NOMO-1 treated with DMSO at 0.1 percent for 48 hours (cell line): ENCODE data around the gene TBC1D22A.
"Not testable (repeated sequence)": the region's sequence is repeated elsewhere in the genome, so short reads cannot be mapped to it uniquely, and the experiment has no call there.

Experiments
- DNase-seq: peaks from one replicate; lab custom pipeline; 2025; ENCODE audit not compliant: unreplicated experiment; lab: John Stamatoyannopoulos, UW

TBC1D22A gene

GRCh38 chr22:46967445-46968358 lies 205.3 kb downstream of the TBC1D22A start:
- no peak for DNase-seq

- DNase-seq = no peak
Measured at GRCh38 chr22:46968359-46968740, 205.9 kb downstream of the TBC1D22A start.

GRCh38 chr22:46968848-46969247 lies 206.4 kb downstream of the TBC1D22A start:
- DNase-seq = no peak

GRCh38 chr22:46969491-46969890 lies 207.0 kb downstream of the TBC1D22A start:
- no peak for DNase-seq

GRCh38 chr22:46969961-46970360 lies 207.5 kb downstream of the TBC1D22A start:
- DNase-seq = no peak

GRCh38 chr22:46970411-46971098 lies 208.1 kb downstream of the TBC1D22A start:
- no peak for DNase-seq

GRCh38 chr22:46971099-46971763 lies 208.8 kb downstream of the TBC1D22A start:
- DNase-seq = no peak

- DNase-seq = no peak
Measured at GRCh38 chr22:46971764-46972125, 209.3 kb downstream of the TBC1D22A start.

- no peak for DNase-seq
Measured at GRCh38 chr22:46972256-46972655, 209.8 kb downstream of the TBC1D22A start.

GRCh38 chr22:46972901-46973831 lies 210.7 kb downstream of the TBC1D22A start:
- DNase-seq = no peak

GRCh38 chr22:46974077-46974476 lies 211.6 kb downstream of the TBC1D22A start:
- no peak for DNase-seq

GRCh38 chr22:46974631-46975585 lies 212.5 kb downstream of the TBC1D22A start:
- DNase-seq = no peak

GRCh38 chr22:46976143-46976542 lies 213.7 kb downstream of the TBC1D22A start:
- DNase-seq = no peak

GRCh38 chr22:46976598-46976997 lies 214.1 kb downstream of the TBC1D22A start:
- DNase-seq = no peak

- DNase-seq = no peak
Measured at GRCh38 chr22:46977656-46978343, 215.3 kb downstream of the TBC1D22A start.

GRCh38 chr22:46978668-46979067 lies 216.2 kb downstream of the TBC1D22A start:
- DNase-seq = not testable (repeated sequence)

GRCh38 chr22:46979506-46979905 lies 217.1 kb downstream of the TBC1D22A start:
- no peak for DNase-seq

GRCh38 chr22:46980392-46980791 lies 217.9 kb downstream of the TBC1D22A start:
- no peak for DNase-seq

GRCh38 chr22:46982635-46983034 lies 220.2 kb downstream of the TBC1D22A start:
- DNase-seq = no peak
